ENCODE data around the gene RPS6KA6.

The RPS6KA6 gene

GRCh38 chrX:84187533-84188319, at the start of gene RPS6KA6:
TSS of gene RPS6KA6 (minus strand) at chrX:84188199. CDS start at chrX:84187899, 300 bp downstream.
- peak; percentile 20 for DNase-seq

DNA sequence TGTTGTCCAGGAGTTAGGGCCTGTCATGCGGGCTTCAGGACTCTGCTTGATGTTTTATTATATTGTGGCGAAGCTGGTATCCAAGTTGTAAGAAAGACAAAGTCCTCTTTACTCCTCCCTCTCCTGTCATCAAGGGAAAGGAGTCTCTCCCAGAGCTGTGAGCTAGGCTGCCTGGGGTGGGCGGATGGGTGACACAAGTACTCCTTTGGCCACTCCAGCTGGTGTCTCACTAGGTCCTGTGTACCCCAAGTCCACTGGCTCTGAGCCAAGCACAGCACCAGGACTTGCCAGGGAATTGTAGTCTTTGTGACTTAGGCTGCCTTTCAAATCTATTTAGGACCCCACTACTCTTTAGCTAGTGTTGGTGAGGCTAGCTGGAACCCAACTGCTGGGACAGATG, 36.7 kb upstream of the RPS6KA6 start:
- DNase-seq, result no peak

DNA sequence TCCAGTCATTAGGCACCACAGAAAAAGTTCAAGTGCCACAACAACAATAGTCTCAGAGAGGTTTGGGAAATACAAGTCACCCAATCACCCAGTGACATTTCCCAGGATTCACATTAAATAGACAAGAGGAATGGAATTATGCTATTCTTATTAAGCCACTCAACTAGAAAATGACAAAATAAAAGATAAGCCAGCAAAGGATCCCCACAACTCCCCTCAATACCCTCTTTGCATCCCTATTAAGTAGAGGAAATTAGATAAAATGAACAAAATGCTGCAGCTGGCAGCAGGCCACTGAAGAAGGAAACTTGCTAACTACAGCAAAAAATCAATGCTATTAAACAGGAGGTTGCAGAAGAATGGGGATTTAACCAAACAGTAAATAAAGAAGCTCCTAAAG, 35.3 kb upstream of the RPS6KA6 start:
- DNase-seq, result no peak

GRCh38 chrX:84221181-84221580, 33.2 kb upstream of the RPS6KA6 start:
- no peak for DNase-seq

GRCh38 chrX:84219551-84219950, 31.6 kb upstream of the RPS6KA6 start:
- no peak for DNase-seq

DNA sequence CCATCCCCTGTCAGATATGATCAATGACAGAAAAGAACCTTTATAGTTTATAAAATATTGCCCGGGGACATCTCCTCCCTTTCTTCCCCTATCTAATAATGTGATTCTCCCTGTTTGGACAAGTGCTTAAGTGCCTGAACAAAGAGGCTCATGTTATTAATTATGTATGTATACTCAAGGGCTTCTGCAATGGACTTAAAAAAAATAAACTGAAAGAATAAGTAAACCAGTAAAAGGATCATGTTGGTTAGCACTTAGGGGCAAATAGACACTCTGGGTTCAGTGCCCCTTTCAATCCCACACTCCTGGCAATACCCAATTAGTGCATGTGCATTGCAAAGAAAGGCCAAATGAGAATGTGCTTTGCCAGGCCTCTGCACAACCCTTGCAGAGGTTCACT, 30.7 kb upstream of the RPS6KA6 start:
- no peak for DNase-seq

DNA sequence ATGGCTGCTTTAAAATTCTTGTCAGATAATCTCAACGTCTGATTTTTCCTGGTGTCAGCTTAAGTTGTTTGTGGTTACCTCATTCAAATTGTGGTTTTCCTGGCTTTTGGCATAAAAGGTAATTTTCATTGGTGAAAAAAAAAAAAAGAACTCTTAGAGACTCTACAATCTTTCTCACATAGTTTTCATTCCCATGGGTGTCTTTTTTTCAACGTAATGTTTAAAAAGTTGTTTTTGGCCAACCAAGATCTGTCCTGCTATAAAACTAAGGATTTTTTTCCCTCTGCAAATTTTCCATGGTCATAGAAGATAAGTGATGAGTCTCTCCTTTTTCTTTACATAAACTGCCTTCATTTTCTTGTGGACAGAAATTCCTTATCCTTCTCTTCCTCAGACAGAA, 28.9 kb upstream of the RPS6KA6 start:
- no peak for DNase-seq

GRCh38 chrX:84216406-84216805, 28.4 kb upstream of the RPS6KA6 start:
- DNase-seq, result no peak

- no peak for DNase-seq
Measured at GRCh38 chrX:84205276-84205675, 17.3 kb upstream of the RPS6KA6 start.

GRCh38 chrX:84199688-84200087, 11.7 kb upstream of the RPS6KA6 start:
- DNase-seq, result no peak

- DNase-seq, result no peak
Measured at GRCh38 chrX:84197550-84197949, 9.6 kb upstream of the RPS6KA6 start.

- no peak for DNase-seq
Measured at GRCh38 chrX:84192006-84192405, 4.0 kb upstream of the RPS6KA6 start.

DNA sequence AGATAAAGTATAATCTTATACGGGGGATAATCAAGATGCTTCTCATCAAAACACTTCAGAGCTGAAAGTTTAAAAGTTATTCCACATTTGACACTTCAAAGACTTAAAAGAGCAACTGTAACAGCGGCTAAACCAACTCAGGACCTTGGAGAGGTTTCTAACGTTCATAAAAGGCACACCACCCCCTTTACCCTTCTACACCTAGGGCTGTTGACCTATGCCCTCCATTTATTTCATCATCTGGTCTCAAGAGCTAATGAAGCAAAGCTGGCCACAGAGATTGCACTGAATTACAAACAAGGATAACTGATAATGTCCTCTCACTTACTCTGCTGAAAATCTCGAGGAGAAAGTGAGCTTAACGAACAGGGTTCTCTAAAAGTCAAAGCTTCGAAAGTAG, 1.1 kb upstream of the RPS6KA6 start:
- no peak for DNase-seq

GRCh38 chrX:84188320-84188834, 378 bp upstream of the RPS6KA6 start:
- DNase-seq, result peak; percentile 21

- DNase-seq, result no peak
Measured at GRCh38 chrX:84186603-84187532, 1.1 kb downstream of the RPS6KA6 start.

- DNase-seq, result no peak
Measured at GRCh38 chrX:84182516-84182915, 5.5 kb downstream of the RPS6KA6 start.

DNA sequence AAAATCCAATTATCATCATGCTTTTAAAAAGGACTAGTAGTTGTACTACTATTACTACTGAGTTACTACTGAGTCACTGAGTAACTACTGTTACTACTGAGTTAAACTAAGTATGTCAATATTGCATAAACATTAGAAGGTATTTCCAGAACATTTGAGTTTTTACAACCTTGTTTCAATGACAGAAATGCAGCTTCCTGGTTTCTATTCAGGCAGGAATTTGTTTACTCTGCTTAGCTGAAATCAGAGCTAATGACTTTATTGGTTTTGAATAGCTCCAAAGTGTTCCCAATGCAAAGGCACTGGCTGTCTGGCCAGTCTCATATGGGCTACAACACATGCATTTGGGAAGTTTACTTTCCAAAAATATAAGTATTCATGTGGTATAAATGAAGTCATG, 12.0 kb downstream of the RPS6KA6 start:
- no peak for DNase-seq

DNA sequence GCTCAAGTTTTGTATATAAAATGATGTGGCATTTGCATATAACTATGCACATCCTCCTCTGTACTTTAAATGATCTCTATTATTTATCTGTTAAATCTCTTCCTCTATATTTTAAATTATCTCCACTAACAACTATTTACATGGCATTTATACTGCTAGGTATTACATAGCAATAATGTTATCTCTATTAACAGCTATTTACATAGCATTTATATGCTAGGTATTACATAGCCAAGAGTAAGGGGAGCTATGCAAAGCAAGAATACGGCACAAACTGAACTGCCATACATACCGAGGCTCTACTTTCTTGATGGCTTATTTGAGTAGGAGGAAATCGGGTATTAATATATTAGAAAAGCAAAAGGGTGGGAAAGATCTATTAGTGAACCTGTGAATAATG, 12.7 kb downstream of the RPS6KA6 start:
- no peak for DNase-seq

GRCh38 chrX:84174348-84174747, 13.7 kb downstream of the RPS6KA6 start:
- DNase-seq, result no peak

GRCh38 chrX:84170931-84171330, 17.1 kb downstream of the RPS6KA6 start:
- DNase-seq, result no peak

DNA sequence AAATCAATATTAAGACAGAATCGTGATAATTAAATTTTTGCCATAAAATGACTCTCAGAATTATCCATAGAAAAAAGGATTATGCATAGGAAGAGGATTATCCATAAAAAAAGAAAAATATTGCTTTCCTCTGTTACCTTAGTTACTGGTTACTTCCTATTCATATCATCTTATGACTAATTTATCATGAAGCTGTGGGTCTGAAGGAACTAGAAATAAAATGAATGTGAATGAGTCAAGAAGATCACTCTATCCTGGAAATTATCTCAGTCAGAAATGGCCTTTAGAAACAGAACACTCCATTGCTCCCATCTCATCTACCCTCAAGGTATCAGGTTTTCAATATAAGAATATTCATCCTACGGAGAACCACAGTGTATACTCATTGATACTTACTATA, 19.4 kb downstream of the RPS6KA6 start:
- no peak for DNase-seq

DNA sequence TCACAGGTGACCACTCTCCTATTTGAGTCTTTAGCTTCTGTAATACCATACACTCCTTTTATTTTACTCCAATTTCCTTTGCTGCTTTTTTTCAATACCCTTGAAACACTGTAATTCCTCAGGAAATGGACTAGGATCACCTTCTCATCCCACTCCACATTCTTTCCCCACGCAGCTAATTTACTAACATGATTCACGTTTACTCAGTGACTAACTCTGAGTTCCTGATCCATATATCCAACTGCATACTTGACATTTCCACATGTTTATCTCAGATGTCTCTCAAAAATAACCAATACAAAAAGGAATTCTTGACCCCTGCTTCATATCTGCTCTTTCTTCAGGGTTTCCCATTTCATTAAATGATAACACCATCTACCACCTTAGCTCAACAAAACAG, 19.9 kb downstream of the RPS6KA6 start:
- no peak for DNase-seq

DNA sequence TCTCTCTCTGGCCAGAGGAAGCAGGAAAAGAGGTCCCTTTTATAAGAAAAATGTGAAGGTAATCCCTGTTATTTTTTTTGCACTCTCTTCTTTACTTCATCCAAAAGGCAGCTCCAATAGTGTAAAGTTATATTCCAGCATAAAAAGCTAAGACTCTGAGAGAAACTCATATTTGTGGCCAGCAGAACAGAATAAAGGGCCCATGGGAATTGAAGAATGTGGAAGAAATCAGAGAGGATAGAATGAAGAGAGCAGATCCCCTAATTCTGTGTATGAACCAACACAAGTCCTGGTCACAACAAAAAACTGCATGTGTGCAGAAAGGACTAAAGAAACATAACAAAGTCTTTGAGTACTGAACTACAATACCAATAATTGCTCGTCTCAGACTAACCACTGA, 22.3 kb downstream of the RPS6KA6 start:
- DNase-seq, result no peak

GRCh38 chrX:84162401-84162800, 25.6 kb downstream of the RPS6KA6 start:
- DNase-seq, result no peak
